HG02885 (cell line): ENCODE results near the gene MCM6.

ENCODE experiments used
- ATAC-seq: cut with Tn5 transposase; IDR thresholded peaks from one replicate; pipeline ENCODE4 v1.9.1; 2021; ENCODE audit warnings: mild to moderate bottlenecking; ENCODE audit not compliant: unreplicated experiment, poor library complexity

The MCM6 gene

DNA sequence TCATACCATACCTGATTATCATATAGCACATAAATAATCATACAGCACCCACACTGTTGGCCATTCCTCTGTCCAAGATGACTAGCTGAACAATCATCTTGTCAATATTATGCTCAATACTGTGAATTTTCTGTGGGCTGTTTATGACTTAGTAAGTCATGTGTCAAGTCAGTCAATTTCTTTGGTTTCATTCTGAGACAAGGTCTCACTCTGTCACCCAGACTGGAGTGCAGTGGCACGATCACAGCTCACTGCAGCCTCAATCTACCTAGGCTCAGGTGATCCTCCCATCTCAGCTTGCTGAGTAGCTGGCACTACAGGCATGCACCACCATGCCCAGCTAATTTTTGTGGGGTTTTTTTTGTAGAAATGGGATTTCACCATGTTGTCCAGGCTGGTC, 5.7 kb downstream of the MCM6 start:
- peak; percentile 71 for ATAC-seq

DNA sequence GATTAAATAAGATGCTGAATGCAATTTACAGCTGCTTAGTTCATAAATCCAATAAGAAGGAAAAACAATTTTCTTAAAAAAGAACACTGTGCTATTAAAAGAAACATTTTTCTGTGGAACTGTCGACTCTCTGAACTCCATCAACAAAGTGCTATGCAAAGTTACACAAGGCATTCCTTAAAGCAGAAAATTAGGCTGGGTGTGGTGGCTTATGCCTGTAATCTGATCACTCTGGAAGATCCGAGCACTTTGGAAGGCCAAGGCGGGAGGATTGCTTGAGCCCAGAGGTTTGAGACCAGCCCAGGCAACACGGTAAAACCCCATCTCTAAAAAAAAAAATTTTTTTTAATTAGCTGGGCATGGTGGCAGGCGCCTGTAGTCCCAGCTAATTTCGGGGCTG, 13.0 kb downstream of the MCM6 start:
- no peak for ATAC-seq

DNA sequence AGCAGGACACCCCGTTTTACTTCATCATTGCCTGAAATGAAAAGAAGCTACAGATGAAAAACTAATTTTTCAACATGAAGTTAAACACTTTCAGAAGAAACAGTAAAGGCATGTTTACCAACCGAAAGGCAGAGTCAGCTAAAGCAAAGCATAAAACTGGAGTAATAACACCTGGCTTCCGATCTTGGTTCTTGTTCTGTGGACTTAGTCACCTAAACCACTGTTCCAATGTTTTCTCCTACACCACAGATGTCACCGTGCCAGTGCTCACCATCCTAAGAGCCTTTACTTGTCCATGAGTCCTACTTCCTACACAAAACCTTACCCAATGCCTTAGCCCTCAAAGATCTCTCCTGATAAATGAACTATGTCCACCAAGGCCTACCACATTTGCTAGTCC, 13.5 kb downstream of the MCM6 start:
- ATAC-seq = no peak

DNA sequence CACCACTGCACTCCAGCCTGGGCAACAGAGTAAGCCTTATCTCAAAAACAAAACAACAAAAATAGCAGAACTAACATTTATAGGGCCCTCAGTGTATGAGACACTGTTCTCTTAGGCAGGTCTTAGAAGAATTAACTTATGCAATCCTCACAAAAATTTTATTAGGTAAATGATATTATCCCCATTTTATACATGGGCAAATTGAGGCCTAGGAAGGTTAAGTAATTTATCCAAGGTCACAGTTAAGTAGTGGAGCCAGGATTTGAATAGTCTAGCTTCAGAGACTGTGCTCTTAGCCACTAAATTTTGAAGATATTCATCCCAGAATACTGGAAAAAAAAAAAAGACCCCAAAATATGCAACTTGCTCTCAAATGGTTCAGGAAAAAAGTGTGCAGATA, 22.8 kb downstream of the MCM6 start:
- no peak for ATAC-seq

DNA sequence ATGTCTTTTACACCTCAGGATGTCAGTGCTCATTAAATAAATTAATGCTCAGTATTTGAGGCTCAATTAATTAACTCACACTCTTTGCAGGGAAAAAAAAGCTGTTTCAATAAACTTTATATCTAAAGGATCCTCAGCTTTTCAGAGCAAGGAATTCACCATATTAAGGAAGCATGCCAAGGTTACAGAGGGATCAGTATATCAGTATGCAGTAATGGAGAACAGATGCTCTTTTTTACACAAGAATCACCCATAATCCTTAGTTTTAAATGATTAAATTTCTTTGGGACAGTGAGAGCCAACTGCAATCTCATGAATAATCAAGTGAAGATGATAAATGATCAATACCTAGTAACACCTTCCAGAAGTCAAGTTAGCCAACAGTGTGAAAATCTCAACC, 24.4 kb downstream of the MCM6 start:
- ATAC-seq = no peak

DNA sequence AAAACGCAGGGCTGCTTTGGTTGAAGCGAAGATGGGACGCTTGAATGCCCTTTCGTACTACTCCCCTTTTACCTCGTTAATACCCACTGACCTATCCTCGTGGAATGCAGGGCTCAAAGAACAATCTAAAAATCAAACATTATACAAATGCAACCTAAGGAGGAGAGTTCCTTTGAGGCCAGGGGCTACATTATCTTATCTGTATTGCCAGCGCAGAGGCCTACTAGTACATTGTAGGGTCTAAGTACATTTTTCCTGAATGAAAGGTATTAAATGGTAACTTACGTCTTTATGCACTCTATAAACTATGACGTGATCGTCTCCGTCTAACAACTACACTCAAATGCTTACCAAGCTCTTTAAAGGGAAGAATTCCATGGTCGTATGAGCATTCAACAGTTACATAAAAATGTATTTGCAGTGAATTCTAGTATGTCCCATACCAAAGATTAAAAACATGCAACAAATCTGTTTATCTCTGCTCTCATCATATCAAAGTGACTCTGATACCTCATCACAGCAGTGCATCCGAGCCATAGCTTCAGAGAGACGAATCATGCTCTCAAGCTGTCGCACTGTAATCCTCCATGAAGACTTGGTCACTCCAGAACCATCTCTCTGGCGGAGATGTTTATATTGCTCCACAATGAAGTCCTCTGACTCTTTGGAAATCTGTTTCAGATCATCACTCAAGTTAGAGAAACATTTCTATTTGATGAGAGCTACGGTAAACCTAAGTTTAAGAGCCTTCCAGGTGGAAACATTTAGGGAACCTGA, 25.2 kb downstream of the MCM6 start:
- no peak for ATAC-seq

DNA sequence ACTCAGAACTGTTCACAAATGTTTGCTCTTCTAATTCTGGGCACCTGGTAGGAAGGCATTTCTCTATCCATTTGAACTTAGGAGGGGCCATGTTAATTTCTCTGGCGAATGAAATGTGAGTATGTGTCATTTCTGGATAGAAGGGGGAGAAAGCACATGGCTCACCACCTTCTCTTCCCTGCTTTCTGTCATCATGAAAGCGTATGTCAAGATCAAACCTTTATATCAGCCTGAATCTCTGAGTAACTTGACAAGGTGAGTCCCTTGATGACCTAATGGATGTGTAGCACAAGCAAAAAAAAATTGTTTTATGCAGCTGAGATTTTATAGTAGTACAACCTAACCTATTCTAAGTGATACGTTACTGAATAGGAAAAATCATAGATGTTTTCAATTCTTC, 27.2 kb downstream of the MCM6 start:
- ATAC-seq = no peak

DNA sequence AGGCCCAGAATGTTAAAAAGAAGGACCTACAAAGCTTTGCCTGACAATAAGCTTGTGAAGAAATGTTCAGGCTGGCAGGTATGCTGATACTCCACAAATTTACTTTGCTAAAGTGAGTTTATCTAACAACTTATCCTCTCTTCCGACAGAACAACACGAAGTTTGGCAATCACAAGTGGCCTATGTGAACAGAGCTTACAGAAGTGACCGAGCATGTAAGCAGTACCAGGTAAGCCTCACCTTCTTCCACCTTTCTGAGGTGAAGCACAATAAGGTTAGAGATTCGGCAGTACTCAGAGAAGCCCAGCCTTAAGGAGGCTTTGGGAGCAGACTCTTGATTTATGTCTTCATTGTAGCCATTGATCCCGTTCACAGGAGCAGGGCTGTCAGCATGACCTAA, 30.2 kb downstream of the MCM6 start:
- ATAC-seq = no peak

DNA sequence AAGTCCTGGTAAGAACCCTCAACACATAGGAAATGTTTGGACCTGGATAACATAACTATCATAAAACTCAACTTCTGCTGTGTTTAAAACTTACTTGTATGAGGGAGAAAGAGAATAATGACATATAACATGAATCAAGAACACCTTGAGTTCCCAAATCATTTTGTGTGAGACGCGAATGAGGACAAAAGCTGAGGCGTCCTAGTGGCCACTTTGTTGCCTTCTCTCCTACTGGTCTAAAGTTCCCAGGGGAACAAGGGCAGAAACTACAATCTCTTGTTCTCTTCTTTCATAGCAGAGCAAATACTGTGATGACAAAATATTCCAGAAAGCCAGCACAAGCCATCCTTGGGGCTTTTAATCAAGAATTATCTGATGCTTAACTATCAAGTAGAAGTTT, 31.0 kb downstream of the MCM6 start:
- no peak for ATAC-seq

DNA sequence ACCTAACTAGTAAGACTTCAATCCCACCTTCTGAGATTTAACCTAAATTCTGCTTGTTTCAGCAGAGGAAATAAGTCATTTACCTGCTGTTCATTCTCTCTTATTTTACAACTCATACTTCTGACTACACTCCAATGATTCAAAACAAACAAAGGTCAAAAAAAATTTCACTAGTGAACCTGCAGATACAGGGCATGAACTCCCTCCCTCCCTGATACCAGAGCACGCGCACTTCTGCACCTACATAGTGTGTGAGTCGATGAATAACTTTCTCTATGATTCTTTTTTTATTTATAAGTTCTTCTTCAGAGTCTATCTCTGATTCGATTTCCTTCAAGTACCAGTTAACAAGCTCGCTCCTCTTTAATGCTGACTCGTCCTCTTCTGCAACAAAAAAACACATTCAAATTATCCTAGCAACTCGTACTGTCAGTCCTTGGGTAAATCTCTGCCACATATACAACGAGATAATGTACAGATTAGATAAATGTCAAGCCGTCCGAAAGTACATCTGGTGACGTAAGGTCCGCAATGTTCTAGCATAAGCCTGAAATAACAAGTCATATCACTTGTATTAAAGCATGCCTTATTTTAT, 31.8 kb downstream of the MCM6 start:
- ATAC-seq = no peak

DNA sequence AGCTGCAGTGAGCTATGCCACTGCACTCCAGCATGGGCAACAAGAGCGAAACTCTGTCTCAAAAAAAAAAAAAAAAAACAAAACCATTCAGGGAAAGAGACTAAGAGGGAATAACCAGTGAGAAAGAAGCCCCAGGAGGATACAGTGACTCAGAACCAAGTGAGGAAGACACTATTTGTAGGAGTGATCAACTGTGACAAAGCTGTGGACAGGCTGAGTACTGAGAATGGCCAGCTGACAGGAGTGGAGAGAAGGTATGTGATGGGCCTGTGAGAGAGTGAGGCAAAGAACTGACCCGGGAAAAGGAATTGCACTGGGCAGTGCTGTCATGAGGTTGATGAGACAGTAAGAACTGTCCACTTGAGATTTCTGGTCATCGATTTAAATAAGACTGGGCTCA, 32.6 kb downstream of the MCM6 start:
- ATAC-seq = no peak

DNA sequence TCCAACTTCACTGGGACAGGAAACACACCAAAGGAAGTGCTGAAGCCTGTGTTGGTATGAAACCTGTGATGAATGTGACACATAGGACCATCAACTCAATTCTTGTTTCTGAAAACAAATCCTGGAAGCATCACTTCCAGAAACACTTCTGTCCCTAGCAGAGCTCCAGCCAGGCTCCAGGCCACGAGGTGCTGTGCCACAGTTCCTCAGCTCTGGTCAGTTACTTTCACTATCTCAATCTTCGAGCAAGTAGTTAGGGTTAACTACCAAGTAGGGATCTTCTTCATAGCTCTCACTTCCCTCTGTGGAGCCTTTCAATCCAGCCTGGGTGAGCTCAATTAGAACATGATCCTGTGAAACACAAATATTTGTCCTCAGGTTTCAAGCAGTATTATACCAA, 35.6 kb downstream of the MCM6 start:
- ATAC-seq = peak; percentile 74

DNA sequence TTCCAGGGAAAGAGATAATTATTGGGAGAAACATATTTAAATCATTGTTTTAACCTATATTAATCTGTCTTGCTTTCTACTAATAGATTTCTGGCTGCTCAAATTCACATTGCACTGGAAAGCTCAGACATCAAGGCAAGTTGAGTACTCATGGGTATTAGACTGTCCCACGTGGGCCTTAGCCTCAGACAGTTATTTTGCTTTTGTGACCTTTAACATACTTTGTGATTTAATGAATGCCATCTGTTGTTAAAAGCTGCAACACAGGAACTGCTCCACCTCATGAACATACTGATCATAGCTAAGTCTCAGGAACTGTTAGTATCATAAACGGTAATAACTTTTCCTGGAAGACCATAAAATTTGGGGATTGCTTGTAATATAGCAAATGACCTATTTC, 36.5 kb downstream of the MCM6 start:
- ATAC-seq = no peak

DNA sequence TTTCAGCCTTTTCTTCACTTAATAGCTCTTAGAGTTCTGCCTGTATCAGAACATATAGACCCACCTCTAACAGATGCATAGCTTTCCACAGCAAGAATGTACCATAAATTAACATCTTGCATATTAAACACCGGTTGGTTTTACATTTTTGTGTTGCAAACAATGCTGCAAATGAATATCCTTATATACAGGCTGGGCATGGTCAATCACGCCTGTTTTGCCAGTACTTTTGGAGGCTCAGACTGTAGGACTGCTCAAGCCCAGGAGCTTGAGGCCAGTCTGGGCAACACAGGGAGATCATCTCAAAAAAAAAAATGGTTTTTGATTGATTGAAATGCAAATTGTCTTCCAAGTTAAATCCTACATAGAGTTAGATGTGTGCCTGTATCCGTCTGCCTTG, 37.7 kb downstream of the MCM6 start:
- ATAC-seq = no peak

DNA sequence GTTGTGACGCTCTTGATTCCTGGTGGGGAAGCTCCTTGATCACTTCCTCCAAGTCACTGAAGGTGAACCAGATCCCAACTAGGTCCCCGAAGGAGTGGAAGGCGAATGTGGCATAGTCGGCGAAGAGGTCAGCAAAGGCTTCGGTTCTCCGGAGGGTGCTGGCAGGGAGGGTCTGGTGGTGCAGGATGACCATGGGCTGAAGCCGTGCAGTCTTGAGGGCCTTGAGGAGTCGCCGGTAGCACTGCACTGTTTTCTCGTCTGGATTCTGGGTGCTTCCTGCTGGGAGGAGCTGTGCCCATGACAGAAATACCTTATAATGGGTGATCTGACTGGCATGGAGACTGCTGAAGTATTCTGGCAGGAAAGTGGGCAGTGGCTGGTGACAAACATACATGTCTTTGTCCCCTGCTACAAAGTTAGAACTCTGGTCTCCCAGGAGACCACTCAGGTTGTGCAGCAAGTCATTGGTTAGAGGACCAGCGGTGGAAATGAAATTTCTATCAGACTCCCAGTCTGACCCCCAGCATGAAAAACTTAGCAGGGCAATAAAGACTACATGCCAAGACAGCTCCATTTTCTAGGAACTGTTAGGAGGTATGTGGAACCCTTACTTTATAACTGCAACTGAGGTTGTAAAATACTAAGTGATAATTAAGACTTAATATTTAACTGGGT, 39.5 kb downstream of the MCM6 start, which contains the start of gene LCT:
Gene LCT, minus strand, starts transcription at position 589 of the 675 bp plus-strand sequence. Its CDS starts 15 bp downstream, at position 574.
- ATAC-seq = no peak

DNA sequence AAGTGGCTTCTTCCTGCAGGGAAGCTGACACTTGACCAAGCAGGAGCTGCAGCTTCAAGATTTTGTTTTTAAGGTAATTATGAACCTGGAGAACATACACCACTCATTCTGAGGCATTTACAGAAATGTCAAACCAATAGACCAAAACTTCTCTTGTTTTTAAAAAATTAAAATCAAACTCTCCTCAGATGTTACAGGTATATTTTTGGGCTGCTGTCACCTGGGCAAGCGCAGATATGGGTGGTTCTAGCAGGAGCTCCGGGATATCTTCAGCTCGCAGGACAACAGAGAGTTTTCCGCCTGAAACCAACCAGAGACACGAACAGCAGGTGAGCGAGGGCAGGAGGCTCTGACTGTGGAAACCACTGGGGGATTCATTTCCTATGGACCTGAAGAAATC, 43.4 kb downstream of the MCM6 start:
- no peak for ATAC-seq

DNA sequence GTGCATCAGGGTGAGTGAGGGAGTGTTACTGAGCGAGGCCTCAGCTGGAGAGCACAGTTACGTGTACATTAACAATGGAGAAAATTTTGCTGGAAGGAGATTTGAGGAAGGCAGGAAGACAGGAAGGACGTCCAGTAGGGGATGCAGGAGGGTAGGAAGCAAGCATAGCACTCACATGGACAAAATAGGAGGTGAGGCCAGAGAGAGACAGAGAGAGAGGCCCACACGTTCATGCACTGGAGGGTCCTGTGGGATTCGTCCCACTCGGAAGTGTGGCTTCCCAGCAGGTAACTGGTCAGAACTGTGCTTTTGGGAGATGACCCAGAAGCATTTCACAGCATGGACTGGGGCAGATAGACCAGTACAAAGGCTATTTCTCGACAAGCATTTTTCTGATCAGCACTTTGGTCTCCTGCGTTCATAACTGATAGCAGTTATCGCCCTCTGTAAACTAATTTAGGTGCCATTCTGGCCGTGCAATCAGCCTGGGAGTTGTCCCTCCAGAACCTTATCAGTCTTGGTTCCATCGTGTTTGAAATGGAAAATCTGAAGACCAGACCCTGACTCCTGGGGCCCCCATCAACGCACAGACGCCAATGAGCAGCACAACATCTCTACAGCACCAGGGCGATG, 44.9 kb downstream of the MCM6 start:
- no peak for ATAC-seq

DNA sequence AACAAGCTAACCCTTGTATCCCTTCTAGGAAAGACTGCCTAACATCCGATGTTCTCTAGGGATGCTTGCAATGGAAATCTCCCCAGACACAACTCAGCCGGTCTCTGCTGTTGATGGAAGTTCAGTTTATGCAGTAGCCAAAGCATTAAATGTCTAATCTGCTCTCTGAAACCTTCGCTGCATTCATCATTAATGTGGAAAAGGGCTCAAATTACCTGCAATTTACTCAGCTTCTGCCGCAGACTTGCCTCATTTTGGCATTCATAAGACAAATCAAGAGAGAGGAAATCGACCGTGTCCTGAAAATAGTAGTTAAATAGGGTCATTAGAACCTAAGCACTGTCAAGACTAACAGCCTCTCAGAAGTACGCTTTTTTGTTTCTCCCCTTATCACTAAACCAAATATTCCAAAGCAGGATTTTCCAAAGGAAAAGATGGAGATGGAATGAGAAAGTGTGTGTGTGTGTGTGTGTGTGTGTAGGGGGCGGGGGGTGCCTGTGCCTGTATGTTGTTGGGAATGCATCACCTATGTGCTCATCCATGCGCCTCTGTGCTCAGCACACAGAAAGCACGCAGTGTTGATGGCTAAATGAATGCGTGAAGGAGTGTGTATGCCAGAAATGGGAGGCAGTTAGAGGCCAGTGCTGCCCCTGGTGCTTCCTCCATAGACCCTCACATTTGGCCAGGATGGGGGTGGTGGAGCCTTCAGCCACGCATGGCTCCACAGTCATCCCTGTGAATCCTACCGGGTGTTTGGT, 46.7 kb downstream of the MCM6 start:
- no peak for ATAC-seq

DNA sequence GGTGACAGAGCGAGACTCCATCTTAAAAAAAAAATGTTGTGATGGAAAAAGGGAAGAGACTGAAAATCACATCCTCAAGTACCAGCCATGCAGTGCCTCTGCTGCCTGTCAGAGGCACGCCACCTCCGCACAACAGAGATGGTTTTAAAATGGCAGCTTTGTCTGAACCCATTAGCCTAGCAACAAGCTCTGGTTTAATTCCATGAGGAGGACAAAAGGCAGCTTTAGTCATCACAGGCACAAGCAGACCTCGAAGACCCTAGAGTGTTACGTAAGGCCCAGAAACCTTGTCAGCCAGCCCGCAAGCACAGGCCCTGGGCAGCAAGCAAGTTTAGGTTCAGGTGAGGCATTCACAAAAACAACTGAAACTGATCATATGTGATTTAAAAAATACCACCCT, 49.7 kb downstream of the MCM6 start:
- no peak for ATAC-seq

DNA sequence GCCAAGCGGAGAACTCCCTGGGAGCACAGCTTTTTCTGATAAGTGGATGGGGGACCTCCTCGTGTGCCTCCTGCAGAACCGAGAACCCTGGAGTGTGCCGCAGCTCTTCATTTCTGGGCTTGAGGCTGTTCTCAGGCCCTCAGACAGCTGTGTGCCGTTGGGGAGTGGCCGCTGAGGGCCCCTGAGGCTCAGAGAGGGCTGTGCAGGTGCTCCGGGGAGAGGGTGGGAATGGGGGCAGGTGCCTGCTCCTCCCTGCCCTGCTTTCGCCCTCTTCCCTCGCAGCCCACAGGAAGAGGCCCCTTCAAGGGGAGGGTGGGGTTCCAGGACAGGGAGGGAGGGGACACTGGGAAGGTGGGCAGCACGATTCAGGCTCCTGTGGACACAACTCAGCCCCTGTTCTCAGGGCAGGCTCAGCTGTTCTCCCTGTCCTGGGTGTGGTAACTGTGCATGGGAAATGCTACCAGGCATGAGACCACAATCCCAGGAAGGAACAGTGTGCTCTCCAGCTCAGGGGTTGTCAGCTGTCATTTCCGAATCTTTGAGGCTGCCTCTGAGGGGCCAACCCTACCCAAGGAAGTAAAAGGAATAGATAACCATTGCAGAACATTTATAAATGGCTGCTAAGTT, 50.6 kb downstream of the MCM6 start:
- no peak for ATAC-seq
